LHCN-M2 (cell line): ENCODE measurements around the gene PICK1. TPM values are rescaled to one million over a fixed set of nuclear protein-coding genes. Genes with fewer than 3 reads are reported as not detected.

Experiments used
- DNase-seq: peaks from one replicate; pipeline ENCODE4 v3.0.0-alpha.2; 2012; ENCODE audit warnings: low read depth
- polyA plus RNA-seq: library from polyadenylated mRNA; unstranded; fragments of >200 nt; gene quantifications from one replicate; pipeline ENCODE4 v1.2.1, GENCODE V29; 2012; ENCODE audit warnings: missing spikeins
- total RNA-seq: library from RNA; depleted of rRNA; stranded (reverse); fragments of >200 nt; gene quantifications from 2 replicates; pipeline ENCODE4 v1.2.3, GENCODE V29; 2014; rRNA removed

Gene PICK1
- total RNA-seq = 5.2 and 6.0 TPM in 2 replicates
- 4.9 TPM for polyA plus RNA-seq

- DNase-seq = peak; percentile 73
Measured at GRCh38 chr22:38056969-38057891, at the start of gene PICK1. PICK1 (plus strand) TSS chr22:38057404; CDS start chr22:38057810, 406 bp downstream.

GRCh38 chr22:38009000-38009806 lies 48.0 kb upstream of the PICK1 start:
- no peak for DNase-seq

GRCh38 chr22:38012604-38013072 lies 44.6 kb upstream of the PICK1 start:
- peak; percentile 91 for DNase-seq

- DNase-seq = no peak
Measured at GRCh38 chr22:38014083-38014482, 43.1 kb upstream of the PICK1 start.

- no peak for DNase-seq
Measured at GRCh38 chr22:38016182-38017151, 40.7 kb upstream of the PICK1 start.

- peak; percentile 14 for DNase-seq
Measured at GRCh38 chr22:38017272-38017920, 39.8 kb upstream of the PICK1 start.

GRCh38 chr22:38017939-38018885 lies 39.0 kb upstream of the PICK1 start:
- DNase-seq = no peak

- DNase-seq = no peak
Measured at GRCh38 chr22:38018938-38019827, 38.0 kb upstream of the PICK1 start.

- DNase-seq = peak; percentile 24
Measured at GRCh38 chr22:38021206-38021605, 36.0 kb upstream of the PICK1 start.

GRCh38 chr22:38023045-38023444 lies 34.2 kb upstream of the PICK1 start:
- no peak for DNase-seq

- DNase-seq = no peak
Measured at GRCh38 chr22:38025514-38025913, 31.7 kb upstream of the PICK1 start.

- no peak for DNase-seq
Measured at GRCh38 chr22:38026130-38027111, 30.8 kb upstream of the PICK1 start.

- no peak for DNase-seq
Measured at GRCh38 chr22:38027487-38027886, 29.7 kb upstream of the PICK1 start.

- DNase-seq = no peak
Measured at GRCh38 chr22:38028344-38029130, 28.7 kb upstream of the PICK1 start.

- DNase-seq = no peak
Measured at GRCh38 chr22:38029370-38029769, 27.8 kb upstream of the PICK1 start.

GRCh38 chr22:38029901-38030300 lies 27.3 kb upstream of the PICK1 start:
- DNase-seq = no peak
